Type B pancreatic cell (in vitro differentiated cells): ENCODE results near the gene SSU72. TPM values are rescaled to one million over a fixed set of nuclear protein-coding genes. Genes with fewer than 3 reads are reported as not detected.
A peak's percentile ranks its signal among the peaks of the same experiment; 100 is the strongest.

Experiments used
- DNase-seq: peaks from one replicate; pipeline ENCODE4 v3.0.0; 2021; ENCODE audit warnings: mixed read lengths; ENCODE audit not compliant: unreplicated experiment; ENCODE audit errors: extremely low spot score
- H3K27ac Mint-ChIP-seq: 2 replicates; pipeline ENCODE4 v1.8.0; 2021; ENCODE audit warnings: mild to moderate bottlenecking, mixed read lengths
- H3K27me3 Mint-ChIP-seq: 2 replicates; pipeline ENCODE4 v1.8.0; 2021; ENCODE audit warnings: mixed read lengths
- H3K36me3 Mint-ChIP-seq: 2 replicates; pipeline ENCODE4 v1.8.0; 2021; ENCODE audit warnings: mixed read lengths
- H3K4me1 Mint-ChIP-seq: one replicate; pipeline ENCODE4 v1.8.0; 2021; ENCODE audit warnings: mixed read lengths; ENCODE audit not compliant: unreplicated experiment
- H3K4me3 Mint-ChIP-seq: 2 replicates; pipeline ENCODE4 v1.8.0; 2021; ENCODE audit warnings: mild to moderate bottlenecking, mixed read lengths
- H3K9me3 Mint-ChIP-seq: 2 replicates; pipeline ENCODE4 v1.8.0; 2021; ENCODE audit warnings: mixed read lengths
- total RNA-seq: library from RNA; stranded (reverse); gene quantifications from 2 replicates; pipeline ENCODE4 v1.2.1, GENCODE V29; 2021; ENCODE audit warnings: low replicate concordance
- TF ChIP-seq, protein P1 (sequence below): fragments of 200-600 bp; sonication (generic); conservative IDR thresholded peaks from 2 replicates; pipeline ENCODE4 v1.5.0; 2021; ENCODE audit warnings: antibody characterized with exemption, mild to moderate bottlenecking

Gene SSU72
- total RNA-seq, 1 donor from 2014 or later, result 117 TPM

- Mint-ChIP-seq H3K36me3 (no peaks in the 10 kb centered on the region), H3K9me3 (no peaks in the 10 kb centered on the region), H3K27ac (no peak overlapping the region), H3K4me3 (no peak overlapping the region), H3K27me3 (no peaks in the 10 kb centered on the region), H3K4me1 (no peaks in the 10 kb centered on the region)
- no peak for DNase-seq
- TF ChIP-seq, protein P1, sequence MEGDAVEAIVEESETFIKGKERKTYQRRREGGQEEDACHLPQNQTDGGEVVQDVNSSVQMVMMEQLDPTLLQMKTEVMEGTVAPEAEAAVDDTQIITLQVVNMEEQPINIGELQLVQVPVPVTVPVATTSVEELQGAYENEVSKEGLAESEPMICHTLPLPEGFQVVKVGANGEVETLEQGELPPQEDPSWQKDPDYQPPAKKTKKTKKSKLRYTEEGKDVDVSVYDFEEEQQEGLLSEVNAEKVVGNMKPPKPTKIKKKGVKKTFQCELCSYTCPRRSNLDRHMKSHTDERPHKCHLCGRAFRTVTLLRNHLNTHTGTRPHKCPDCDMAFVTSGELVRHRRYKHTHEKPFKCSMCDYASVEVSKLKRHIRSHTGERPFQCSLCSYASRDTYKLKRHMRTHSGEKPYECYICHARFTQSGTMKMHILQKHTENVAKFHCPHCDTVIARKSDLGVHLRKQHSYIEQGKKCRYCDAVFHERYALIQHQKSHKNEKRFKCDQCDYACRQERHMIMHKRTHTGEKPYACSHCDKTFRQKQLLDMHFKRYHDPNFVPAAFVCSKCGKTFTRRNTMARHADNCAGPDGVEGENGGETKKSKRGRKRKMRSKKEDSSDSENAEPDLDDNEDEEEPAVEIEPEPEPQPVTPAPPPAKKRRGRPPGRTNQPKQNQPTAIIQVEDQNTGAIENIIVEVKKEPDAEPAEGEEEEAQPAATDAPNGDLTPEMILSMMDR, result no peak
These were observed 46.7 kb upstream of the SSU72 start for GRCh38 chr1:1621173-1622009.

GRCh38 chr1:1620433-1621139, 45.9 kb upstream of the SSU72 start:
- no peaks in the 10 kb centered on the region for H3K4me1 Mint-ChIP-seq
- no peak for DNase-seq
- H3K27me3 Mint-ChIP-seq, result no peaks in the 10 kb centered on the region
- no peak overlapping the region for H3K4me3 Mint-ChIP-seq
- H3K9me3 Mint-ChIP-seq, result no peaks in the 10 kb centered on the region
- no peaks in the 10 kb centered on the region for H3K36me3 Mint-ChIP-seq
- H3K27ac Mint-ChIP-seq, result no peak overlapping the region
- TF ChIP-seq, protein P1, result no peak

DNA sequence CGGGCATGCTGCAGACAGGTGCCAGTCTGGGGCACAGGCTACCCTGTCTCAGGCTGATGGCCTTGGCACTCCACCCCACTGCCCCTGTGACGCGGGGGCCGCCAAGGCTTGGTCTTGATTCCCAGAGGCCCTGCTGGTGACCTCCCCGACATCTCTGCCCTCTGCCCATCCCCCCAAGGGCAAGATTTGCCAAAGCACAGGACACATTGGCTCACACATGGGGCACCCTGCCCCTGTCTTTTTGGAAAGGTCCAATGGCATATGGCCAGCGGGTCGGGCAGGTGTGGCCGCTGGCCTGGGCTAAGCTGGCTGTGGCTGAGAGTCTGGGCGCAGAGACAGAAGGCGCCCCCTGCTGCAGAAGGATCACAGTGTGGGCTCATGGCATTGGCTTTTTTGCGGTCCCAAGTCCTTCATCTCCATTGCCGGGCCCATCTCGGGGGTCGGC, 45.3 kb upstream of the SSU72 start:
- Mint-ChIP-seq H3K27me3 (no peaks in the 10 kb centered on the region), H3K4me3 (no peak overlapping the region), H3K9me3 (no peaks in the 10 kb centered on the region), H3K27ac (no peak overlapping the region), H3K36me3 (no peaks in the 10 kb centered on the region), H3K4me1 (no peaks in the 10 kb centered on the region)
- TF ChIP-seq, protein P1, result peak; percentile 27
- no peak for DNase-seq

- H3K27ac Mint-ChIP-seq, result no peak overlapping the region
- no peaks in the 10 kb centered on the region for H3K9me3 Mint-ChIP-seq
- no peaks in the 10 kb centered on the region for H3K36me3 Mint-ChIP-seq
- H3K4me1 Mint-ChIP-seq, result peaks cover 12% of the 10 kb centered on the region
- TF ChIP-seq, protein P1, result no peak
- H3K4me3 Mint-ChIP-seq, result no peak overlapping the region
- no peaks in the 10 kb centered on the region for H3K27me3 Mint-ChIP-seq
- no peak for DNase-seq
These were observed 43.9 kb upstream of the SSU72 start for GRCh38 chr1:1618396-1619068.

GRCh38 chr1:1617925-1618324, 43.3 kb upstream of the SSU72 start:
- peak overlapping the region; percentile 91 for H3K4me3 Mint-ChIP-seq
- no peak for DNase-seq
- no peaks in the 10 kb centered on the region for H3K9me3 Mint-ChIP-seq
- H3K27ac Mint-ChIP-seq, result peak overlapping the region; percentile 70
- peaks cover 13% of the 10 kb centered on the region for H3K4me1 Mint-ChIP-seq
- H3K36me3 Mint-ChIP-seq, result no peaks in the 10 kb centered on the region
- no peaks in the 10 kb centered on the region for H3K27me3 Mint-ChIP-seq
- TF ChIP-seq, protein P1, result no peak
